Activated T-helper 1 cell treated with Interleukin-2 at 50 U/mL for 16 hours (primary cell): ENCODE data around the gene PRRT1.
"Not testable (repeated sequence)": the region's sequence is repeated elsewhere in the genome, so short reads cannot be mapped to it uniquely, and the experiment has no call there.

Experiments
- DNase-seq: peaks from one replicate; pipeline ENCODE4 v3.0.0-alpha.2; 2020; ENCODE audit warnings: low read depth

Gene PRRT1

GRCh38 chr6:32151863-32152768, at the start of gene PRRT1:
PRRT1 (minus strand) TSS chr6:32151939; CDS start chr6:32151827, 112 bp downstream.
- no peak for DNase-seq

- no peak for DNase-seq
These were observed 49.2 kb upstream of the PRRT1 start for GRCh38 chr6:32200711-32201475.

- DNase-seq, result no peak
These were observed 47.1 kb upstream of the PRRT1 start for GRCh38 chr6:32198866-32199265.

GRCh38 chr6:32198345-32198696, 46.6 kb upstream of the PRRT1 start:
- DNase-seq, result no peak

- DNase-seq, result no peak
These were observed 45.2 kb upstream of the PRRT1 start for GRCh38 chr6:32196682-32197616.

- no peak for DNase-seq
These were observed 44.4 kb upstream of the PRRT1 start for GRCh38 chr6:32195902-32196681.

- peak; percentile 100 for DNase-seq
These were observed 43.8 kb upstream of the PRRT1 start for GRCh38 chr6:32195652-32195901.

GRCh38 chr6:32194825-32195651, 43.3 kb upstream of the PRRT1 start:
- no peak for DNase-seq

- no peak for DNase-seq
These were observed 42.6 kb upstream of the PRRT1 start for GRCh38 chr6:32194388-32194787.

GRCh38 chr6:32193096-32193495, 41.4 kb upstream of the PRRT1 start:
- DNase-seq, result not testable (repeated sequence)

- DNase-seq, result peak; percentile 53
These were observed 40.9 kb upstream of the PRRT1 start, which contains the start of gene GPSM3 for GRCh38 chr6:32192608-32193039. GPSM3 (minus strand) TSS chr6:32192643; CDS start chr6:32192513, 130 bp downstream.

GRCh38 chr6:32191696-32192607, 40.2 kb upstream of the PRRT1 start:
- no peak for DNase-seq

- DNase-seq, result no peak
These were observed 39.4 kb upstream of the PRRT1 start for GRCh38 chr6:32190911-32191677.

GRCh38 chr6:32190054-32190851, 38.5 kb upstream of the PRRT1 start, which contains the start of gene PBX2:
PBX2 (minus strand) TSS chr6:32190202; CDS start chr6:32189915, 287 bp downstream.
- peak; percentile 72 for DNase-seq

GRCh38 chr6:32189742-32190053, 38.0 kb upstream of the PRRT1 start:
- DNase-seq, result no peak

GRCh38 chr6:32189069-32189741, 37.5 kb upstream of the PRRT1 start:
- DNase-seq, result no peak

GRCh38 chr6:32188381-32189068, 36.8 kb upstream of the PRRT1 start:
- DNase-seq, result no peak
